Stomach smooth muscle (tissue), 2 donors: ENCODE measurements around the gene INPP5B.
"Not testable (repeated sequence)": the region's sequence is repeated elsewhere in the genome, so short reads cannot be mapped to it uniquely, and the experiment has no call there.

Experiments used
- H3K27ac ChIP-seq: one replicate; pipeline ENCODE4 v1.7.0; 2013; ENCODE audit warnings: mild to moderate bottlenecking, low read length, inconsistent platforms
- H3K27me3 ChIP-seq, 2 donors: one replicate each; pipeline ENCODE4 v1.7.0; 2013; ENCODE audit warnings: low read length in 2 of 2; ENCODE audit not compliant: insufficient read depth in 2 of 2, control insufficient read depth in 1 of 2
- H3K36me3 ChIP-seq, 2 donors: one replicate each; pipeline ENCODE4 v1.7.0; 2013; ENCODE audit warnings: low read length in 2 of 2; ENCODE audit not compliant: control insufficient read depth in 2 of 2, insufficient read depth in 2 of 2
- H3K4me1 ChIP-seq: one replicate; pipeline ENCODE4 v1.7.0; 2013; ENCODE audit warnings: low read length; ENCODE audit not compliant: control insufficient read depth, insufficient read depth
- H3K4me3 ChIP-seq, 2 donors: one replicate each; pipeline ENCODE4 v1.7.0; 2013; ENCODE audit warnings: low read length in 2 of 2
- H3K9ac ChIP-seq, 2 donors: one replicate each; pipeline ENCODE4 v1.7.0; 2013; ENCODE audit warnings: low read length in 2 of 2, mild to moderate bottlenecking in 1 of 2
- H3K9me3 ChIP-seq, 2 donors: one replicate each; pipeline ENCODE4 v1.7.0; 2013; ENCODE audit warnings: low read length in 2 of 2; ENCODE audit not compliant: control insufficient read depth in 2 of 2
- donor health status: healthy.
- donor health status: Pancreatic carcinoma.

The INPP5B gene

GRCh38 chr1:37946703-37947360 lies at the start of gene INPP5B:
Gene INPP5B, minus strand, starts transcription at chr1:37947053. Its CDS starts 745 bp downstream, at chr1:37946308.
- Histone ChIP-seq H3K9ac (peak within 1 kb of the TSS; percentile 95 to 96), H3K36me3 (peaks cover 5 to 11% of the 10 kb centered on the region in 2 donors)

GRCh38 chr1:37995751-37996345 lies 49.0 kb upstream of the INPP5B start:
- H3K27me3 ChIP-seq: no peaks in the 10 kb centered on the region
- H3K9me3 ChIP-seq: no peaks in the 10 kb centered on the region
- peak overlapping the region; percentile 64 to 78 for H3K4me3 ChIP-seq
- peaks cover 56% of the 10 kb centered on the region for H3K4me1 ChIP-seq
- H3K36me3 ChIP-seq: peaks cover 8 to 11% of the 10 kb centered on the region in 2 donors
- peak overlapping the region; percentile 92 for H3K27ac ChIP-seq
- H3K9ac ChIP-seq: peak overlapping the region; percentile 84

More at GRCh38 chr1:37946703-37947360, at the start of gene INPP5B:
- H3K27ac ChIP-seq: peak within 1 kb of the TSS; percentile 86
- H3K27me3 ChIP-seq: no peaks in the 10 kb centered on the region
- peaks cover 14% of the 10 kb centered on the region for H3K4me1 ChIP-seq
- no peaks in the 10 kb centered on the region for H3K9me3 ChIP-seq
- H3K4me3 ChIP-seq: peak within 1 kb of the TSS; percentile 99 to 100

GRCh38 chr1:37994886-37995566 lies 48.2 kb upstream of the INPP5B start:
- peaks cover 52% of the 10 kb centered on the region for H3K4me1 ChIP-seq

GRCh38 chr1:37989361-37989930 lies 42.6 kb upstream of the INPP5B start:
- Histone ChIP-seq H3K27me3 (no peaks in the 10 kb centered on the region), H3K4me3 (peak overlapping the region; percentile 97 to 99), H3K9ac (peak overlapping the region; percentile 94 to 96), H3K36me3 (peaks cover 14 to 22% of the 10 kb centered on the region in 2 donors), H3K9me3 (no peaks in the 10 kb centered on the region), H3K4me1 (peaks cover 6% of the 10 kb centered on the region), H3K27ac (peak overlapping the region; percentile 64)

More at GRCh38 chr1:37994886-37995566, 48.2 kb upstream of the INPP5B start:
- Histone ChIP-seq H3K9me3 (no peaks in the 10 kb centered on the region), H3K27ac (peak overlapping the region; percentile 92), H3K27me3 (no peaks in the 10 kb centered on the region), H3K36me3 (peaks cover 8 to 11% of the 10 kb centered on the region in 2 donors), H3K4me3 (peak overlapping the region; percentile 23 to 78), H3K9ac (peak overlapping the region; percentile 84)

GRCh38 chr1:37987679-37988078 lies 40.8 kb upstream of the INPP5B start:
- peaks cover 24 to 31% of the 10 kb centered on the region in 2 donors for H3K36me3 ChIP-seq
- H3K9me3 ChIP-seq: no peaks in the 10 kb centered on the region
- H3K4me3 ChIP-seq: no peak overlapping the region
- no peak overlapping the region for H3K9ac ChIP-seq
- peaks cover 6% of the 10 kb centered on the region for H3K4me1 ChIP-seq
- H3K27me3 ChIP-seq: no peaks in the 10 kb centered on the region
- H3K27ac ChIP-seq: no peak overlapping the region

DNA sequence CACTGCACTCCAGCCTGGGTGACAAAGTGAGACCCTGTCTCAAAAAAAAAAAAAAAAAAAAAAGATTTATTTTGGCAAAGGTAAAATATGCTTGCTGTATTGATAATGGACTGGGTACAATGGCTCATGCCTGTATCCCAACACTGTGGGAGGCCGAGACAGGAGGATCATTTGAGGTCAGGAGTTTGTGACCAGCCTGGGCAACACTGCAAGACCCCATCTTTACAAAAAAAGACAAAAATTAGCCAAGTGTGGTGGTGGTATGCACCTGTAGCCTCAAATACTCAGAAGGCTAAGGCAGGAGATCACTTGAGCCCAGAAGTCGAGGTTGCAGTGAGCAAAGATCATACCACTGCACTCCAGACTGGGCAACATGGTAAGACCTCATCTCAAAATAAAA lies 36.7 kb upstream of the INPP5B start:
- Histone ChIP-seq H3K9ac (no peak overlapping the region), H3K27me3 (no peaks in the 10 kb centered on the region), H3K4me3 (no peak overlapping the region), H3K27ac (no peak overlapping the region), H3K4me1 (no peaks in the 10 kb centered on the region), H3K36me3 (peaks cover 52 to 63% of the 10 kb centered on the region in 2 donors), H3K9me3 (no peaks in the 10 kb centered on the region)

DNA sequence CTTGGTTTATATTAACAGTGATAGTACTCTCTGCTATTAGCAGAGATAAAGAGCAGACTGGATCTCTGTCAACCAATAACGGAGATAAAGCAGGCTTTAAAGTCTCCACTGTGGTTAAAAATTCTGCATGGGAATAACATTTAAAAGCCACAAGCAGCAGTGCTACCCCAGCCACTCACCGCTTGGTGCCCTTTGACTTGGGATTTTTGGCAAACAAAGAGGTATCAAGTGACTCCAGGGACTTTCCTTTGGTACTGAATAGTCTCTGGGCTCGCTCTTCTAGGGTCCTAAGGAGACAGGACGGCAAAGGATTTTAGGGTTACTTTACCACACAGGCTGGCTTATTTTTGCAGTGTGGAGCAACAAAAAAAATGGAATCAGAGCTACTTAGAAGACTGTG lies 31.7 kb upstream of the INPP5B start:
- H3K9ac ChIP-seq: no peak overlapping the region
- no peak overlapping the region for H3K27ac ChIP-seq
- H3K4me3 ChIP-seq: no peak overlapping the region
- peaks cover 46 to 52% of the 10 kb centered on the region in 2 donors for H3K36me3 ChIP-seq
- H3K9me3 ChIP-seq: no peaks in the 10 kb centered on the region
- H3K4me1 ChIP-seq: no peaks in the 10 kb centered on the region
- H3K27me3 ChIP-seq: no peaks in the 10 kb centered on the region

DNA sequence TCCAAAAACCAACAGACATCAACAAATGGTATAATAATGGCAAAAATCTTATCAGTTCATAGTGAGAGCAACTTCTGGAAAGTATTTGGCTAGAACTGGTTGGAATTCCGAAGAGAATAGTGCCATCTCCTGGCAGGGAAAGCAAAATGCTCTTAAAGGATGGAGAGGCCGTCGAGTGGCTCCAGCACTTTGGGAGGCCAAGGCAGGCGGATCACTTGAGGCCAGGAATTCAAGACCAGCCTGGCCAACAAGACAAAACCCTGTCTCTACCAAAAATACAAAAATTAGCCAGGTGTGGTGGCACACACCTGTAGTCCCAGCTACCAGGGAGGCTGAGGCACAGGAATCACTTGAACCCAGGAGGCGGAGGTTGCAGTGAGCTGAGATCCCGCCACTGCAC lies 28.2 kb upstream of the INPP5B start:
- not testable (repeated sequence) for H3K9me3 ChIP-seq, H3K4me3 ChIP-seq, H3K27me3 ChIP-seq, H3K27ac ChIP-seq, H3K4me1 ChIP-seq, H3K9ac ChIP-seq
- peaks cover 25 to 37% of the 10 kb centered on the region in 2 donors for H3K36me3 ChIP-seq

DNA sequence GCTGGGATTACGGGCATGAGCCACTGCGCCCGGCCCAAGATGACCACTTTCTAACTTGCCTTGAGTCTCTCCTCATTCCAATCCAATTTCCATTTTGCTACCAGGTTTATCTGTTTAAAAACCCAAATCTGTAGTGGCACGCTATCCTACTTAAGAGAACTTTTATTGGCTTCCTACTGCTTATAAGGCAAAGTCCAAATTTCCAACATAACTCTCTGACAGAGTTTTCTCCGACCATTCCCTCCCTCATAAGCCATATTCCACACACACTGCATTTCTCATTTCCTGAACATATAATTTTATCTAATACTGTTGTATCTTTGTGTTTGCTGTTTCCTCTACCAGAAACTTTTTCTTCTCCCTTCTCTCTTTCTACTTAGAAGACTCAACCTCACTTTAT lies 27.7 kb upstream of the INPP5B start:
- Histone ChIP-seq H3K9ac (no peak overlapping the region), H3K9me3 (no peaks in the 10 kb centered on the region), H3K27me3 (no peaks in the 10 kb centered on the region), H3K36me3 (peaks cover 29 to 37% of the 10 kb centered on the region in 2 donors), H3K4me1 (no peaks in the 10 kb centered on the region), H3K27ac (no peak overlapping the region), H3K4me3 (no peak overlapping the region)

GRCh38 chr1:37973684-37974083 lies 26.8 kb upstream of the INPP5B start:
- not testable (repeated sequence) for H3K27ac ChIP-seq, H3K4me1 ChIP-seq, H3K9ac ChIP-seq, H3K27me3 ChIP-seq, H3K4me3 ChIP-seq, H3K9me3 ChIP-seq
- H3K36me3 ChIP-seq: peaks cover 29 to 37% of the 10 kb centered on the region in 2 donors
